ENCODE measurements around the gene RNF180.
"Not testable (repeated sequence)": the region's sequence is repeated elsewhere in the genome, so short reads cannot be mapped to it uniquely, and the experiment has no call there.

The RNF180 gene

DNA sequence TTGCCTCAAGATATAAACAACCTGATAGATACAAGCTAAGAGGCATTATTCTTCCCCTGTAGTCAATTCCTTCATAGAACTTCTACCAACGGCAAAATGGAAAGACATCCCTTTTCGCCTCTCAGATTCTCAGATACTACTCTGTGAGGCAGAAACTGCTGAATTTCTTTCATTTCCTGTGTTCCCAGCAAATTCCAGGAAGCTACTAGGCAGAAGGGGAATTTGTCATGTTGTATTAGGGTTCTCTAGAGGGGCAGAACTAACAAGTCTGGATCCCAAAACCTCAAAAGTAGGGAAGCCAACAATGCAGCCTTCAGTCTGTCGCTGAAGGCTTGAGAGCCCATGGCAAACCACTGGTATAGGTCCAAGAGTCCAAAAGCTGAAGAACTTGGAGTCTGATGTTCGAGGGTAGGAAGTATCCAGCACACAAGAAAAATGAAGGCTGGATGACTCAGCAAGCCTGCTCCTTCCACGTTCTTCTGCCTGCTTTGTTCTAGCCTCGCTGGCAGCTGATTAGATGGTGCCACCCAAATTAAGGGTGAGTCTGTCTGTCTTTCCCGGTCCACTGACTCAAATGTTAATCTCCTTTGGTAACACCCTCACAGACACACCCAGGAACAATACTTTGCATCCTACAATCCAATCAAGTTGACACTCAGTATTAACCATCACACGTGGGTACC, 15.2 kb downstream of the RNF180 start:
- DNase-seq: no peak

DNA sequence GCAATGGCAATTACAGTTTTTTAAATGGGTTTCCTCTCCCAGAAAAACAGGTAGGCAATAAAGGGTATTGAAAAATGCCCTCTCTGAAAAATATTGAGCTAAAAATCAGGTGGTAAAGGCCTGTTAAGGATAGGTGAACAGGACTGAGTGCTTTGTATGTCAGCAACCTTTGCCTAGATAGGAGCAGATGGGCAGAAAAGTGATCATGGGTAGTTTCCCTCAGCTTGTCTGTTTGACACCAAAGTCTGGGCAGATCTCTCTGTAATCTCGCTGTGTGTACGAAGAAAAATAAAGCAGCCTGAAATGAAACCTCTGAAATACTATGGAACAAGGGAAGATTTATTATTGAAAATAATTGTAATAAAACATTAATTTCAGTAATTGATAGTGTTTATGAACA, 15.8 kb downstream of the RNF180 start:
- no peak for DNase-seq

DNA sequence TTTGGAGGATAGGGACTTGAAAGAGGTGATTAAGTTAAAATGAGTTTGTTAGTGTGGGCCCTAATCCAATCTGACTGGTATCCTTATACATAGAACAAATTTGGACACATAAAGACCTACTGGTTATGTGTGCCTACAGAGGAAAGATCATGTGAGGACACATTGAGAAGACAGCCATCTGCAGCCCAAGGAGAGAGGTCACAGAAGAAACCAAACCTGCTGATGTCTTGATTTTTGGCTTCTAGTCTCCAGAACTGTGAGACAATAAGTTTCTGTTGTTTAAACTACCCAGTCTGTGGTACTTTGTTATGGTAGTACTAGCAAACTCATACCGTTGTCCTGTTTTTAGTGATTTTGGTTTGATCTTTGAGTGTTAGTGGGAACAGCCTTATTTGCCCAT, 18.3 kb downstream of the RNF180 start:
- DNase-seq: no peak

DNA sequence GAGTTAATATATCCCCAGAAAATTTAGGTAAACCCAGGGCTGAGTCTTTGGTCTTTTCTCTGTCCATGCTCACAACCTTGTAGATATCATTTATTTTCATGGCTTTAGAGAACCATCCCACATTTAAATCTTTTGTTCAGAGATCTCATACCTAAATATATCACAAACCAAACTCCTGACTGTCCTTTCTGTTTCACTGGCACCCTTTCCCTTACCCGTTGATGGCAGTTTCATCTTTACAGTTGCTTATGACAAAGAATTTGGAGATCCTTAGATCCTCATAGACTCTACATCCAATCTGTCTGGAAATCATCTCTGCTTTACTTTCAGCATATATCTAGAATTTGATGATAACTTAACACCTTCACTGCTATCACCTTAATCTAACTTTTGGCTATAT, 19.2 kb downstream of the RNF180 start:
- no peak for DNase-seq

DNA sequence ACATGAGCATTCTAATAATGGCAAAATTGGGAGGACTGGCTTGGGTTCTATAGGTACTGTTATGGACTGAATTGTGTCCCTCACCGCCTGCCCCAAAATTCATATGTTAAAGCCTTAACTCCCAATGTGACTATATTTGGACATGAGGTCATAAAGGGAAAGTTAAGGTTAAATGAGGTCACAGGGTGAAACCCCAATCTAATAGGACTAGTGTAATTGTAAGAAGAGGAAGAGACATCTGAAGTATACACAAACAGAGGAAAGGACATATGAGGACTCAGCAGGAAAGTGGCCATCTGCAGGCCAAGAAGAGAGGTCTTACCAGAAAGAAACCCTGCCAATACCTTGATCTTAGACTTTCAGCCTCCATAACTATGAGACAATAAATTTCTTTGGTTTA, 23.1 kb downstream of the RNF180 start:
- DNase-seq: no peak

DNA sequence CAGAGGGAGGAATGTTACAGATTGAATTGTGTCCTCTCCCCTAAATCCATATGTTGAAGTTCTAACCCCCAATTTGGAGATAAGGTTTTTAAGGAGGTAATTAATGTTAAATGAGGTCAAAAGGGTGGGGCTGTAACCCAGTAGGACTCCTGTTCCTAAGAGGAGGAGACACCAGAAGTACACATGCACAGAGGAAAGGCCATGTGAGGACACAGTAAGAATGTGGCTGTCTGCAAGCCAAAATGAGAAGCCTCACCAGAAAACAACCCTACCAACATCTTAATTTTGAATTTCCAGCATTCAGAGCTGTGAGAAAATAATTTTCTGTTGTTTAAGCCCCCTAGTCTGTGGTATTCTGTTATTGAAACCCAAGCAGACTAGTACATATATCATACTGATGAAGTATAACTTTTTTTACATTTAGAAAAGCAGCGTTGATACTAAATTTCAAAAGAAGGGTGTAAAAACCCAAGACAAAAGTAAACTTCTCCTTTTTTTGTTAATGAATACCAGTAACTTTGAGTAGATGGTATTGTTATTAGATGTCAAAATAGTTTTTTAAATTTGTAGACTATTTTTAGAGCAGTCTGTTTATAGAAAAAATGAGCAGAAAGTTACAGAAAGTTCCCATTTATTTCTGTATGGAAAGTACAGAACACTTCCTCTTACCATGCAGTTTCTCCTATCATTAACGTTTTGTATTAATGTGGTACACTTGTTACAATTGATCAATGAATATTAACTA, 25.1 kb downstream of the RNF180 start:
- no peak for DNase-seq

DNA sequence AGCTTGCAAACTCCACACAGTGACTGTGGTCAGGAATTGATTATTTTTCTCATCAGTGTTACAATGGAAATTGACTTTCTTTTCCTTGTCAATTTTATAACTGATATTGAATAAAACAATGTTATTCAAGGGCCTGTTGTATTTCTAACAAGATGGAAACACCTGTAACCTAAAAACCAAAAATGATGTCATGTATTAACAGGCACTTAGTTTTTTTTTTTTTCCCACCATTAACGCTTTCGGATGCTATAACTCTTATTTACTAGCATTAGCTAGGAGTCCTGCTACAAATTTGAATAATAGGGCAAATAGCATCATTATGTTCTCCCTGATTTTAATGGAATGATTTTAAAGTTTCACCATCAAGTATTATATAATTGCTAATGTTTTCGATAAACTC, 30.3 kb downstream of the RNF180 start:
- no peak for DNase-seq

DNA sequence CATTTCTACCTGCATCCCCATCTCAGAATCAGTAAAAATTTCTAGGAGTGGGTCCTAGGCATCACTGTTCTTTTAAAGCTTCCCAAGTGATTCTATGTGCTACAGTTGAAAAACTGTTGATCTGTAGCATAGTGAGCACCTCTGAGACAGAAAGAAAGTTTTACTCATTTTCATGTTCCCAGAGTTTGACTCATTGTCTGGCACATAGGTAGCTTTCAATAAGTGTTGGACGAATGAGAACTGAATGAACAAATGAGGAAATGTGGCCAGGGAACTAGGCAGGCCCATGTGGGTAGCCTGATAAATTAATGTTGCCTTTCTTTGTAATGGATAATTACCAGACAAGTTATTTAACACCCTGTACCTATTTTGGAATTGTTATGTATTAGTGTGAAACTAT, 33.8 kb downstream of the RNF180 start:
- DNase-seq: no peak

DNA sequence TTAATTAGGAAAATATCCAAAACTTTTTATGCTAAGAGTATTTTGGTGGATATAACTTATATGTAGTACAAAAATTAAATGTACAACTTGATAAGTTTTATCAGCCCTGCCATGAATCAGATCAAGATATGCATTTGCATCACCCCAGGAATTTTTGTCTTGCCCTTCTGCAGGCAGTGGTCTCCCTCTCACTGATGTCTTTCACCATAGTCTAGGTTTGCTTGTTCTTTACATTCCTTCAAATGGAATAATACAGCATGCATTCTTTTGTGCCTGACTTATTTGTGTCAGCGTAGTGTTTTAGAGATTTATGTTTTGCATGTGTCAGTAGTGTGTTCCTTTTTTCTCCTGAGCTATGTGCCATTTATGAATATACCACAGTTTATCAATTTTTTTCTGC, 36.4 kb downstream of the RNF180 start:
- no peak for DNase-seq

DNA sequence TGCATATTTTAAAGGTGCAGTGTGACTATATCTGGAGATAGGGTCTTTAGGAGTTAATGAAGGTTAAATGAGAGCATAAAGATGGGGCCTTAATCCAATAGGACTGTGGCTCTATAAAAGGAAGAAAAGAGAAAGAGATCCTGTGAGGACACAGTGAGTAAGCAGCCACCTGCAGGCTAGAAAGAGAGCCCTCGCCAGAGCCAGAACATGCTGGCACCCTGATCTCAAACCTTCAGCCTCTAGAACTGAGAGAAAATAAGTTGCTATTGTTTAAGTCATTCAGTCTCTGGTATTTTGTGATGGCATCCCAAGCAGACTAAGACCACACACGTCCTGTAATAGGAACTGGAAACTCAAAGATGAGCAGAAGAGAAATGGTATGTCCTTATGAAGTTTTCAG, 41.0 kb downstream of the RNF180 start:
- no peak for DNase-seq

DNA sequence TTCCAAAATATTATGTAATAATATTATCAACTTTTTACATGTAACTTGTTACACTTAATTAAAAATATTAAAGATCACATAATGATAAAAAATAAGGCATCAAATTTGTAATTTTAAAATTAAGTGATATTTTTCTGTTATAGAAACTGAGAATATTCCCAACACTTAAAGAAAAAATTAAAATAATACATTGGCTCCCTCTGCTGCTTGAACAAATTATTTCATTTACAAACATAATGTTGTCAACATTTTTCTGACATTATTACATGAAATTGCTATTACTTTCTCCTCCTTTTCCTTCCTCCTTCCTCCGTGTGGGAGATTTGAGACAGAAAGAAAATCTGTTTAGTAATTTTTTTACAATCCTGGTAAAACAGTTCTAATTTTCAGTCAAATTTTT, 42.3 kb downstream of the RNF180 start:
- no peak for DNase-seq

DNA sequence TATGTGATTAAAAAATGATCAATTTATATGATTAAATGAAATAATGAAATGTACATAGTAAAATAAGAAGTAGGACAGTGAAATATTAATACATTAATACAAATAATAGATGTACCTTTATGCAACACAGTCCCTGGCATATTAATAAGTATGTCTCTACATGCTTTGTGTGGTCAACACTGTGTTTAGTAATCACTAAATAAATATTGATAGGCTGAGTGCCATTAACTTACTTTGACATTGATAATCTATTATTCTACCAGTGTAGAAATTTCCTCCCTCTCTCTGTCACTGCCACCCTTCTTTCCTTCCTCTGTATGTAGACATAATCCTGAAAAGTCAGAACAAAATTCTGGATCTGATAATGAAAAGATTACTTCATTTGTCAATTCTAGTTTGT, 43.7 kb downstream of the RNF180 start:
- DNase-seq: no peak

DNA sequence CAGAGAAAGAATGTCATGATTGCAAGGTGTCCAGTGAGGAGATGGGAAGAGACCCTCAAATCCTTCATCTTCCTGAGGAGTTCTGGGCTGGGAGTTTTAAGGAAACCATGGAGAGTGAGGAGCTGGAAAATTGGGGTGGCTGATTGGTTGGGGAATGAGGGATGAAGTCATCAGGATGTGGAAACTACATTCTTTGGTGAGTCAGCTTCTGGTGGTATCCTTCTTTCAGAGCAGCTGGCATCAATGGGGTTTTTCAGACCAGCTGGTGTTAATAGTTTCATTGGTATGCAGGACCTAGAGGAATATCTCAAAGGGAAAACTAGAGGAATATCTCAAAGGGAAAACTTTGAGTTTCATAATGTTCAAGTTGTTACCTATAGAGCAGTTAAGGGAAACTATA, 45.2 kb downstream of the RNF180 start:
- DNase-seq: no peak

DNA sequence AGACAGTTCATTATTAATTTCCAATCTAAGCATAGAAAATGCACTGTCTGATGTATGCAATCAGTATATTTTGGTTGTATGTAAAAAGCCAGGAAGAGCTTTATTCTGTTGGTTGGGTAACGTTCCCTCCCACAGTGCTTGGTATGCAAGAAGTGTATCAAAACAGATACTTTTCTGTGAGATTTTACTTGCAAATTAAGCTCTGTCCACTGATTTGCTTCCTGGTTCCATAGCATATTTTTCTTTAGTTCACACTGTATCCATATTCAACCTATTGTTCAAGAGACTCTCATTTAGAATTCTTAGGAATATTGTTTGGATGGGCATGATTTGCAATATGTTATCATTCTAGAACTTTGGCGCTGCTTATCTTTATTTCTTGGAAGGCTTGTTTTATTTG, 47.4 kb downstream of the RNF180 start:
- DNase-seq: no peak

DNA sequence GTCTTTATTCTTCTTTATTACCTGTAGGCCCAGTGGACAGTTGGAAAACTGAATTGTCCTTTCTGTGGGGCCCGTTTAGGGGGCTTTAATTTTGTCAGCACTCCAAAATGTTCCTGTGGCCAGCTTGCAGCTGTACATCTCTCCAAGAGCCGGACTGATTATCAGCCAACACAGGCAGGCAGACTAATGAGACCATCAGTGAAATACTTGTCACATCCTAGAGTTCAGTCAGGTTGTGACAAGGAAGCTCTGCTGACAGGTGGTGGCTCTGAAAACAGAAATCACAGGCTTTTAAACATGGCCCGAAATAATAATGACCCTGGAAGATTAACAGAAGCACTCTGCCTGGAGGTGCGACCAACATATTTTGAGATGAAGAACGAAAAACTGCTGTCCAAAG, 47.9 kb downstream of the RNF180 start:
- DNase-seq: no peak

DNA sequence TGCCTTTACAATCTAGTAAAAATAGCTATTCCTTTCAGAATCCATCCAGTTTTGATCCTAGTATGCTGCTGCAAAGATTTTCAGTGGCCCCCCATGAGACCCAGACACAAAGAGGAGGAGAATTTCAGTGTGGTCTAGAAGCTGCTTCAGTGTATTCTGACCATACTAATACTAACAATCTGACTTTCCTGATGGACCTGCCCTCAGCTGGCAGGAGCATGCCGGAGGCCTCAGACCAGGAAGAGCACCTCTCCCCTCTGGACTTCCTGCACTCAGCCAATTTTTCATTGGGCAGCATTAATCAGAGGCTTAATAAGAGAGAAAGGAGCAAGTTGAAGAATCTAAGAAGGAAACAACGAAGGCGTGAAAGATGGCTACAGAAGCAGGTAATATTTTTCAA, 48.5 kb downstream of the RNF180 start:
- DNase-seq: no peak

DNA sequence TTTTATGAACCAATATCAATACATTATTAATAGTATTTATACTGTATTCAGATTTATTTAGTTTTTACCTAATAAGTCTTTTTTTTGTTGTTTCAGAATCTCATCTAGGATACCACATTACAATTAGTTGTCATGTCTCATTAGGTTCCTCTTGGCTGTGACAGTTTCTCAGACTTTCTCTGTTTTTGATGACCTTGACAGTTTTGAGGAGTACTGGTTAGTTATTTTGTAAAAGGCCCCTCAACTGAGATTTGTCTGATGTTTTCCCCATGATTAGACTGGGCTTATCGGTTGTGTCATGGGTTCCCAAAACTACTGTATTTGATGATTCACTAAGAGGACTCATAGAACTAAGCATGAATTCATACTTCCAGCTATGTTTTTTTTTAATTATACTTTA, 56.3 kb downstream of the RNF180 start:
- DNase-seq: no peak

DNA sequence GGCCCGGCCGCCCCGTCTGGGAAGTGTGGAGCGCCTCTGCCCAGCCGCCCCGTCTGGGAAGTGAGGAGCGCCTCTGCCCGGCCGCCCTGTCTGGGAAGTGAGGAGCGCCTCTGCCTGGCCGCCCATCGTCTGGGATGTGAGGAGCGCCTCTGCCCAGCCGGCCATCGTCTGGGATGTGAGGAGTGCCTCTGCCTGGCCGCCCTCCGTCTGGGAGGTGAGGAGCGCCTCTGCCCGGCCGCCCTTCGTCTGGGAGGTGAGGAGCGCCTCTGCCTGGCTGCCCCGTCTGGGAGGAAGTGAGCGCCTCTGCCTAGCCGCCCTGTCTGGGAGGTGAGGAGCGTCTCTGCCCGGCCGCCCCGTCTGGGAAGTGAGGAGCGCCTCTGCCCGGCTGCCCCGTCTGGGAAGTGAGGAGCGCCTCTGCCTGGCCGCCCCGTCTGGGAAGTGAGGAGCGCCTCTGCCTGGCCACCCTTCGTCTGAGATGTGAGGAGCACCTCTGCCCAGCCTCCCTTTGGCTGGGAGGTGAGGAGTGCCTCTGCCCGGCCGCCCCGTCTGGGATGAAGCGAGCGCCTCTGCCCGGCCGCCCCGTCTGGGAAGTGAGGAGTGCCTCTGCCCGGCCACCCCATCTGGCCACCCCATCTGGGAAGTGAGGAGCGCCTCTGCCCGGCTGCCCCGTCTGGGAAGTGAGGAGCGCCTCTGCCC, 59.8 kb downstream of the RNF180 start:
- DNase-seq: not testable (repeated sequence)

DNA sequence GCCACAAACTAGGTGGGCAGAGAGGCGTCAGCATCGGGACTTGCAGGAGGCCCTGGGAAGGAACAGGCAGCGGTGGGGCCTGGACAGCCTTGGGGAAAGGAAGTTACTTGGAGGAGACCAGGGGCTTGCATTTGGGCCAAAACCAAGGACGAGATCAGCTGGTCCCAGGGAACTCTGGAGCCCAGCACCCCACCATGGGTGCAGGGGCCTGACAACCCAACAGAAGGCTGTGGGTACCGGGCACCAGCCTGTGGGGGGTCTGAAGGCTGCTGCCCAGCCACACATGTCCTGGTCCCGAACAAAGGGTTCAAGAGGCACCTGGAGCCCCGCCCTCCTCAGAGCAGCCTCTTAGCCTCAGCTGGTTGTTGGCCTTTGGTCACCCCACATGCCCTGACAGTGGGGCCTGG, 61.5 kb downstream of the RNF180 start:
- not testable (repeated sequence) for DNase-seq

DNA sequence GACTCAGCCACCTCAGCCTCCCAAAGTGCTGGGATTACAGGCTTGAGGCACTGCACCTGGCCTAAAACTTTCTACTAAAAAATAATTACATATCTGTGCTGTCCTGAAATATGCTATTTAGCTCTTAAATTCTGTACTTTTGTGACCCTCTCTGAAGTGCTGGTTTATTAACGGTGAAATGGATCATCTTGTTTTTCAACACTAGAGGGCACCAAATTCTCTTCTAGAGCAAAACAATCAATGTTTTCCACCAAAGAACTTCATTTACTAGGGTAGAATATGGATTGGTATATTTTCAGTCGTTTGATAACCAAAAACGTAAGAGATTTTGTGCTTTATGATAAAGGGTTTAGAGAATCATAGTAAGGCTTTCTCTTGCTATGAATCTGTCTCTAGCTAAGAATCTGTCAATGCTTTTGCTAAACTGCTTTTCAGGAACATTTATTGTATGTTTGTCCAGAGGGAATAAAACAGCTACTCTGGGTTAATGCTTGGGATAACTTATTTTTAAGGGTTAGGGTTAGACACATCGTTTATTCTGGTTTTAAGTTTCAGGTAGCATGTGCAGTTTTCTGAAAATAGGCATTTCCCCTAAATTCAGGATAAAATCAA, 63.6 kb downstream of the RNF180 start:
- peak in 1 of 2 donors; percentile 13 for DNase-seq

DNA sequence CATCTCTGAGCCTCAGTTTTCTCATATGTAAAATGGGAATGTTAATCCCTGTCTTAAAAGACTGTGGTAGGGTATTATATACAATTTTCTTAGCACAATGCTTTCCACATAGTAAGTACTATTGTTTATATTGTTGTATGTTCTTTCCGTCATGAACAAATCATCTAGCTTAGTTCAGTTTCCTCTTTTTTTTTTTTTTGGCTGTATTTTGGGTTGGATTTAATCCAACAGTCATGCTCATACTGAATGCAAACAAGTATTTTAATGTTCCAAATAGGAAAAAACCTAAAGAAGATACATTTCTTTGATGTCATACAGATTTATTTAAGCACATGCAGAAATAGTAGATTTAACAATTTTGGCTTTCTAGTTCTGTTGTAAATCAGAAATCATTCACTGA, 95.1 kb downstream of the RNF180 start:
- no peak for DNase-seq

DNA sequence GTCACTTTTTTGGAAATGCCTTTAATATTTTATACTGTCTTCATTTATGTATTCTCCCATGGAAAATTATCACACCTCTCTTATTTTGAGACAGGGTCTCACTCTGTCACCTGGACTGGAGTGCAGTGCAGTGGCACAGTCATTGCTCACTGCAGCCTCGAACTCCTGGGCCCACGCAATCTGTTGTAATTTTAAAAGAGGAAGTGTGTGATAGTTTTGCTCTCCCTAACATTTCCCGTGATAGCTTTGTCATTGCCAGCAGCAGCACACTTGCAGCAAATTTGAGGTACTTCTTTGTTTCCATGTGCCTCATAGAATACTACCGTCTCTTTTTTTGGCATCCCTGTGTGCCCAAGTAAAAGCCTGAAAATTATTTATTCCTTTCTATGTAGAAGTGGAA, 103.5 kb downstream of the RNF180 start:
- DNase-seq: no peak

DNA sequence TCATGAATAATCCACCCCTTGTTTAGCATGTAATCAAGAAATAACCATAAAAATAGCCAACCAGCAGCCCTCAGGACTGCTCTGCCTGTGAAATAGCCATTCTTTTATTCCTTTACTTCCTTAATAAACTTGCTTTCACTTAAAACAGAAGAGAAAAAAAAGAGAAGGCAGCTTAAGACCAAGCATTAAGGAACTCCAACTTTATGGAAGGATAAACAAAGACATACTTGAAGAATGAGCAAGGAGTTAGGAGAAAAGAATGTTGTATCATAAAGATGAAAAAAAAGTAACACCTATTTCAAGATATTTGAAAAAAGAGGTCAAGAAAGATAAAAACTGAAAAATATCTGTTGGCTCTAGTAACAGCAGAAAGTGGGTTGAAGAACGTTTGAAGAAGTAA, 107.6 kb downstream of the RNF180 start:
- DNase-seq: no peak
